Measurements from ENCODE around the gene SLC25A25.
"Not testable (repeated sequence)": the region's sequence is repeated elsewhere in the genome, so short reads cannot be mapped to it uniquely, and the experiment has no call there.

SLC25A25 gene

GRCh38 chr9:128108269-128109049, 40.4 kb downstream of the SLC25A25 start:
- no peak for DNase-seq

GRCh38 chr9:128109050-128109709, 41.1 kb downstream of the SLC25A25 start:
- no peak for DNase-seq

DNA sequence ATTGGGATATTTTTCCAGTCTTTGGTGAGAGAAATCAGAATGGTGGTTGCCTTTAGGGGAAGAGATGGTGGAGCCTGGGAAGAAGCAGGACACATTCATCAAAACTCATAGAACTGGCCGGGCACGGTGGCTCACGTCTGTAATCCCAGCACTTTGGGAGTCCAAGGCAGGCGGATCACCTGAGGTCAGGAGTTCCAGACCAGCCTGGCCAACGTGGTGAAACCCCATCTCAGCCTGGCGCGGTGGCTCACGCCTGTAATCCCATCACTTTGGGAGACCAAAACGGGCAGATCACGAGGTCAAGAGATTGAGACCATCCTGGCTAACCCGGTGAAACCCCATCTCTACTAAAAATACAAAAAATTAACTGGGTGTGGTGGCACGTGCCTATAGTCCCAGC, 43.7 kb downstream of the SLC25A25 start:
- not testable (repeated sequence) for DNase-seq

- DNase-seq: no peak
These were observed 45.7 kb downstream of the SLC25A25 start for GRCh38 chr9:128113526-128114325.

GRCh38 chr9:128114326-128115186, 46.5 kb downstream of the SLC25A25 start:
- no peak for DNase-seq

DNA sequence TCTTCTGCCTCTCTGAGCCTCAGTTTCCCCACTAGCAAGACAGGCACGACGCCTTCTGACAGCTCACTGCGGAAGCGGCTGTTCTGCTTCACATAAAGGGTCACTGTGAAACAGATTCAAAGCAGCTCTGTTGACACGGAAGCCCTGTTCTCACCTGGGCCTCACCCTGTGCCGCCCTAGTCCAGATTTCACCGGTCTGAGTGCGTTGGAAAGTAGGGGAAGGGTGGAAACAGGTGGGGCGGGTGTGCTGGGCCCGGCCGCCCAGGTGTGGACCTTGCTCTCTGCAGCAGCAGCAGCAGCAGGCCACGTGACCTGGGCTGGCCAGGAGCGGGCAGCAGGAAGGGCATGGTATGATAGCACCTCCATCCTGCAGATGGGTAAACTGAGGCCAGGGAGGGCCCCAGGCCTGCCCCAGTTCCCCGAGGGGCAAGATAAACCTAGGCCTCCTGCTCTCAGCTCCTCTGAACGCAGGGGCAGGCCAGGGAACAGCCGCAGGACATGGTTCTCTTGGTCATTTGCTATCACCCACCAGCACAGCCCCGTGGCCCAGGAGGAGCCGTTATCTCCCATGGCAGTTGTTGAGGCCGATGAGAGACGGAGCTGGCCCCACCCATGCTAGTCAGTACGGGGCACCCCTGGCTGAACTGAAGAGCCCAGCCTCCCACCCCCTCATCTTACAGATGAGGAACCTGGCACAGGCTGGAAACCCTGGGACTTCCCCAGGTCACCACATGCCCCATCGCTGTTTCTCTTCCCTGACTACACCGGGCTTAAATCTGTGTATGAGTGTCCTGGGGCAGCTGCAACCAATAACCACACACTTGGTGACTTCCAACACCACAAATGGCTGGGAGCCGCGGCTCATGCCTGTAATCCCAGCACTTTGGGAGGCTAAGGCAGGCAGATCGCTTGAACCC, 47.4 kb downstream of the SLC25A25 start:
- DNase-seq: no peak

DNA sequence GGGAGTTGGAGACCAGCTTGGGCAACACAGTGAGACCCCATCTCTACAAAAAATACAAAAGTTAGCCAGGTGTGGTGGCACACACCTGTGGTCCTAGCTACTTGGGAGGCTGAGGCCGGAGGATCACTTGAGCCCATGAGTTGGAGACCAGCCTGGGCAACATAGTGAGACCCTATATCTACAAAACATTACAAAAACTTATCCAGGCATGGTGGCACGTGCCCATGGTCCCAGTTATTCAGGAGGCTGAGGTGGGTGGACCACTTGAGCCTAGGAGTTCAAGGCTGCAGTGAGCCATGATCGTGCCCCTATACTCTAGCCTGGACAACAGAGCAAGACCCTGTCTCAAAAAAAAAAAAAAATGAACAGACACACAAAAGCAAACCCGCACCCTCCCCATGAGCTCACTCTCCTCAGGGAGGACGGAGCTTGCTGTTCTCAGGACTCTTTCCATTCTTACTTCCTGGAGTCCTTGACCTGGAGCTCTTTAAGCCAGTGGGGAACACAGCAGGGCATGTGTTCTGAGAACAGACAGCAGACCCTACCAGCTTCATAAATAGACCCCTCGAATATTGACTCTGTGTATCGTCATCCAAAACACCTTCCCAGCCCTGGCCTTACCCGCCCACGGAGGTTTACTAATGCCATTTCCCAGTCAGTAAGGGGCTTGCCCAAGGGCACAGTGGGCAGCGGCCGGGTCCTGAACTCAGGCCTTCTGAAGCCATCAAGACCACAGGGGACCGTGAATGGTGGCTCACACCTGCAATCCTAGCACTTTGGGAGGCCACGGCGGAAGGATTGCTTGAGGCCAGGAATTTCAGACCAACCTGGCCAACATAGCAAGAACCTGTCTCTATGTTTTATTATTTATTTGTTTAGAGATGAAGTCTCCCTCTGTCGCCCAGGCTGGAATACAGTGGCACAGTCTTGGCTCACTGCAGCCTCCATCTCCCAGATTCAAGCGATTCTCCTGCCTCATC, 48.4 kb downstream of the SLC25A25 start:
- DNase-seq: no peak

DNA sequence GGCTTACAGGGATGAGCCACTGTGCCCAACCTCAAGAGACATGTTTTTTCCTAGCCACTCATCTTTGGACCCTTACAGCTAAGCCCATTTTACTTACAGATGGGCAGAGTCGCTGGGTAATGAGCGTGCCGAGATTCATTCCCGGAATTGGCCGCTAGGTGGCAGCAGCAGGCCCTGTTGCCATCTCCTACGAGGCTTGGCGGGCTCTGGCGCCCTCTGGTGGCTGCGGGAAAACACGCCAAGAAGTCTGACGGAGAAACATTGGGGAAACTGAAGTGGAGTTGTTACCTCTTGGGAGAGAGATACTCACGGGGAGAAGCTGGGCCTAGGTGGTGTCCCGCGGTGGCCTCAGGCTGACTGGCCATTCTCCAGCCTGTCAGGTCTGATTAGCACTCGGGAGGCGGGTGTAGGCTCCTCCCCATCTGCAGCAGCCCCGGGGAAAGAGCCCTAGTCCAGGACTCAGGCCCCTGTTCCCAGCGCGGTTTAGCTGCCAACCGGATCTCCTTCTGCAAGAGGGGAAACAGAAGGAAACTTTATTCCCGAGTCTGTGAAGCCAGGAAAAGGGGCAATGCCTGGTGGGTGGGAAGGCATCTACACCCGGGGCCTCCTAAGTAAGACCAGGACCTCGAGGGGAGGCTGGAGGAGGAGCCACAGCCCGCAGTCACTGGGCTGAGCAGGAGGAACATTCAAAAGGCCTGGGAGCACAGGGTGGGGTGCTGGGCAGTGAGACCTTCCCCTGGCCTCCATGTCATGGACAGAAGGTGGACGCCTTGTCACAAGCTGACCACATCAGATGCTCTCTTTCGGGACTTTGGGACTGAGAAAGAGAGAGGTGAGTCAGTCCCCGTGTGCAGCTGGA, 49.8 kb downstream of the SLC25A25 start:
- peak in 57 of 58 donors; percentile 22 to 99 (median 83) for DNase-seq

DNA sequence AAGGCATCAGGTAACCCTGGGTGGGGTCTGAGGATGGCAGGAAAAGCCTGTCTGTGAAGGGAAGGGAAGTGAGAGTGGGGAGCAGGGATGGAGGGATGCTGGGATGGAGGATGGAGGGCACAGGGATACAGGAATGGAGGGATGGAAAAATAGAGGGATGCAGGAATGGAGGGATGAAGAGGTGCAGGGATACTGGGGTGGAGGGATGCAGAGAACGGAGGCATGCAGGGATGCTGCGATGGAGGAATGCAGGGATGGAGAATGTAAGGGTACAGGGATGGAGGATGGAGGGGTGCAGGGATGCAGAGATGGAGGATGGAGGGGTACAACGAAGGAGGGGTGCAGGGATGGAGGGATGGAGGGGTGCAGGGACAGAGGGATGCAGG, 50.4 kb downstream of the SLC25A25 start:
- DNase-seq: no peak

DNA sequence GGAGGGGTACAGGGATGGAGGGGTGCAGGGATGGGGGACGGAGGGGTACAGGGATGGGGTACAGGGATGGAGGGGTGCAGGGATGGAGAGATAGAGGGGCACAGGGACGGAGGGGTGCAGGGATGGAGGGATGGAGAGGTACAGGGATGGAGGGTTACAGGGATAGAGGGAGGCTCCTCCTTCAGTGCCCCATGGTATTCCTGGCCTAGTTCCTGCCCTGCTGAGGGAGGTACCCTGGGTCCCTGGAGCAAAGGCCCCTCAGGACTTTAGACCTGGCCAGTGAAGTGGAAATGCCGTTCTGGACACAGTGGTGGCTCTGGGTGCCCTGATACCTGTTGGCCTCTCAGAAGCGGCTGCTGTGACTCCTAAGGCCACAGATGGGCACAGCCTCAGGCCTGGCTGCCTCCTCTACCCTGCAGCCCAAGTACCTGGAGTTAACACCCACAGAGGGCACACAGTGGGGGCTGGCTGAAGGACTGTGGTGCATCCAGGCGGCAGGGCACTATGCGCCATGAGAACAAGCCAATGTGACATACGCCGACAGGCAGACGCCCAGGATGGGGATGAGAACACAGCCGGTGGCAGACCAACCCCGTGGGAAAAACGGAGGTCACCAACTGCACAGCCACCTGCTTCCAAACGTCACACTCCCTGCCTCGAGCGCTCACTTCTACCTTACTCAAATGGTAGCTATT, 51.1 kb downstream of the SLC25A25 start:
- no peak for DNase-seq

DNA sequence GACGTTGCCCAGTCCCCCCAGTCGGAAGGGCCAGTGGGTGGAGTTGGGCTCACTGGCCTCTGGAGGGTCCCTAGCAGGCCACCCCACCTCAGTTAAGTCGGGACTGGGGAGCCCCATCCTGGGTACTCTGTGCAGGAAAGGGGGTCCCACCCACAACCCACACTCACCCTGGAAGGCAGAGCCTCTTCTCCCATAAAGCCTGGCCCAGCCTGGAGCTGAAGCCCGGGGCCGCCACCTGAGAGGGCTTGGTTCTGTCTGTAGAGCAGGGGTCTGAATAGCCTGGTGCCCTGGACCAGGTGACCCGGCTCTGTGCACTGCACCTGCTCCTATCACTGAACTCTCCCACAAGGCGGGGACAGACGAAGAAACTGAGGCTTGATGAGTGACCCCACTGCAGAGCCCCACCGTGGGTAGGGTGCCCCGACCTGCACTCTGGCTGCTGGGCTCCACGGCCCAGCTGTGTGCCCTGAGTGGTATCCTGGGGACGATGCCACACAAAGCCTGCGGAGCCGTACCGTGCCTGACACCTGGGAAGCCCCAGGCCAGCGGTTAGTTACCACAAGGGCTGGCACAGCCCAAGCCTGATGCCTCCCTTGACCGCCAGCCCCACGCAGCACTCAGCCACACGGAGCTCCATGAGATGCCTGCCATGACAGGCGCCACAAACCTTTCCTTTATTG, 52.2 kb downstream of the SLC25A25 start:
- no peak for DNase-seq

GRCh38 chr9:128120741-128121465, 52.9 kb downstream of the SLC25A25 start:
- DNase-seq: no peak

DNA sequence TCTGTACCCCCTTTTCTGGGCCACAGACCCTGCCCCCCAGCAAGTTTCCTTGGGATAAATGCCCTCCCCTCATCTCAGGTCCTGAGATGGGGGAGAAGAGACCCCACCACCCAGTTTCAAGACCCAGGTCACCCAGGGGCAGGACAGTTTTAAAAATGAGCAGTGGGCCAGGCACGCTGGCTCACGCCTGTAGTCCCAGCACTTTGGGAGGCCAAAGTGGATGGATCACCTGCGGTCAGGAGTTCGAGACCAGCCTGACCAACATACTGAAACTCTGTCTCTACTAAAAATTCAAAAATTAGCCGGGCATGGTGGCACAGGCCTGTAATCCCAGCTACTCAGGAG, 53.4 kb downstream of the SLC25A25 start:
- DNase-seq: no peak

- no peak for DNase-seq
These were observed 54.1 kb downstream of the SLC25A25 start for GRCh38 chr9:128121924-128122808.

DNA sequence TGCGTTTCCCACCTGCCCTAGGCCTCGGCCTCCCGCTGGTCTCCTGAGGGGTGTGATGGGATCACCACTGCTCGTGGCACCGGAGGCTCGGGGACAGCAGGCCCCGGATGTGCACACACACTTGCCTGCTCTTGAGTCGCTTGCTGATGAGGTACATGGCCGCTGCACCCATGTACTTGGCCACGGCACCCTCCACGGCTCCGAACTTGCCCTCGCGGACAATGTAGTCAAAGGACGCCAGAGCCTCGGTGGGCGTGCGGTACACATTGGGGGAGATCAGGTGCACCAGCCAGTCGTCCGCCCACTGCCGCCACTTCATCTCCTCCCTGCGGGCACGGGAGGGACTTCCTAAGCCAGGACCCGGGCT, 54.8 kb downstream of the SLC25A25 start:
- no peak for DNase-seq
